Pons (tissue), 1 donor: ENCODE measurements around the gene SAA2.

Experiments used
- DNase-seq: peaks from one replicate; pipeline ENCODE4 v3.0.0-alpha.2; 2016; ENCODE audit warnings: low spot score

Gene SAA2

DNA sequence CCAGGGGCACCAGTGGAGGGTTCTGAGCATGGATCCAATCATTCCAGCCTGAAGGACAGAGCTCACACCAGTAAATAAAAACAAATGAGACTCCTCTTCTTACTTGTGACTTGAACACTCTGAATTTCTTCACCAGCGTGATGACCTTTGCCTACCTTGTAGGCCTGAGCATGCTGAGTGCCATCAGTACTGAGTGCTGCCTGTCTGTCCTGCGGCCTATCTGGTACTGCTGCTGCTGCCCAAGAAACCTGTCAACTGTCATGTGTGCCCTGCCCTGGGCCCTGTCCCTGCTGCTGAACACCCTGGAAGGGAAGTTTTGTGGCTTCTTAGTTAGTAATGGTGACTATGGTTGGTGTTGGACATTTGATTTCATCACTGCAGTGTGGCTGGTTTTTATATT is 51.9 kb downstream of the SAA2 start:
- no peak for DNase-seq
